Thoracic aorta (tissue), 2 donors: ENCODE measurements around the gene HES7. TPM values are rescaled to one million over a fixed set of nuclear protein-coding genes. Genes with fewer than 3 reads are reported as not detected.
"Not testable (repeated sequence)": the region's sequence is repeated elsewhere in the genome, so short reads cannot be mapped to it uniquely, and the experiment has no call there.

Source experiments
- ATAC-seq: fragments of 150-250 bp; one replicate; pipeline ENCODE4 v1.8.0; 2017; ENCODE audit warnings: low read depth; ENCODE audit not compliant: insufficient number of reproducible peaks, low FRiP score
- DNase-seq: peaks from one replicate; pipeline ENCODE4 v3.0.0-alpha.2; 2020; ENCODE audit warnings: low spot score
- H3K27ac ChIP-seq, 2 donors: fragments of 200-600 bp; sonication (generic); 1 replicate in 1 of 2; 2 replicates in 1 of 2; pipeline ENCODE4 v1.5.1; 2016; ENCODE audit warnings: mild to moderate bottlenecking in 2 of 2, moderate library complexity in 2 of 2
- H3K27me3 ChIP-seq: fragments of 200-600 bp; sonication (generic); replicated peaks from 2 replicates; pipeline ENCODE4 v1.6.0; 2016; ENCODE audit warnings: mild to moderate bottlenecking; ENCODE audit not compliant: insufficient read depth
- H3K36me3 ChIP-seq: fragments of 200-600 bp; sonication (generic); one replicate; pipeline ENCODE4 v1.5.1; 2016
- H3K4me1 ChIP-seq, 2 donors: fragments of 200-600 bp; sonication (generic); 1 replicate in 1 of 2; 2 replicates in 1 of 2; pipeline versions ENCODE4 v1.5.1 to v1.6.0; 2016; ENCODE audit warnings: low read depth in 2 of 2, mild to moderate bottlenecking in 1 of 2; ENCODE audit not compliant: control insufficient read depth in 1 of 2
- H3K4me3 ChIP-seq: fragments of 200-600 bp; sonication (generic); 2 replicates; pipeline ENCODE4 v1.5.1; 2016; ENCODE audit warnings: mild to moderate bottlenecking
- H3K9me3 ChIP-seq: fragments of 200-600 bp; sonication (generic); 2 replicates; pipeline ENCODE4 v1.5.1; 2016
- CTCF ChIP-seq: fragments of 200-600 bp; sonication (generic); IDR thresholded peaks from one replicate; pipeline ENCODE4 v1.5.1; 2019; ENCODE audit warnings: antibody characterized with exemption
- total RNA-seq, 2 donors: library from RNA; depleted of rRNA; stranded (reverse); fragments of >200 nt; gene quantifications; one replicate each; pipeline versions ENCODE4 v1.1.0 to v1.2.3, GENCODE V29; 2016

HES7 gene
- total RNA-seq, result not detected

GRCh38 chr17:8123695-8124349, at the start of gene HES7:
Gene HES7 (minus strand): TSS chr17:8124106. CDS start chr17:8124084, 22 bp downstream.
- Histone ChIP-seq H3K27me3 (no peaks in the 10 kb centered on the region), H3K4me1 (peaks cover 44 to 58% of the 10 kb centered on the region in 2 donors), H3K4me3 (peak within 1 kb of the TSS; percentile 80), H3K27ac (no peak within 1 kb of the TSS), H3K36me3 (no peaks in the 10 kb centered on the region), H3K9me3 (no peaks in the 10 kb centered on the region)
- no peak for TF ChIP-seq CTCF
- DNase-seq (no peak), ATAC-seq (no peak)

- no peaks in the 10 kb centered on the region for H3K9me3 ChIP-seq
- peaks cover 19 to 27% of the 10 kb centered on the region in 2 donors for H3K4me1 ChIP-seq
- TF ChIP-seq CTCF, result no peak
- DNase-seq (no peak), ATAC-seq (peak; percentile 75)
- no peaks in the 10 kb centered on the region for H3K27me3 ChIP-seq
- no peaks in the 10 kb centered on the region for H3K36me3 ChIP-seq
- H3K27ac ChIP-seq, result peak overlapping the region; percentile 88 to 95
- H3K4me3 ChIP-seq, result peak overlapping the region; percentile 67
Observed at GRCh38 chr17:8173056-8173870, 49.4 kb upstream of the HES7 start.

GRCh38 chr17:8170186-8170585, 46.3 kb upstream of the HES7 start:
- H3K36me3 ChIP-seq, H3K9me3 ChIP-seq, H3K4me3 ChIP-seq, DNase-seq, ATAC-seq, H3K27me3 ChIP-seq, H3K27ac ChIP-seq: not testable (repeated sequence)
- peaks cover 6 to 12% of the 10 kb centered on the region in 2 donors for H3K4me1 ChIP-seq

GRCh38 chr17:8167526-8167925, 43.6 kb upstream of the HES7 start:
- no peak overlapping the region for H3K27ac ChIP-seq
- ATAC-seq, result no peak
- H3K4me1 ChIP-seq, result peaks cover 14 to 16% of the 10 kb centered on the region in 2 donors
- no peak for DNase-seq
- H3K36me3 ChIP-seq, result no peaks in the 10 kb centered on the region
- H3K27me3 ChIP-seq, result no peaks in the 10 kb centered on the region
- no peaks in the 10 kb centered on the region for H3K9me3 ChIP-seq
- H3K4me3 ChIP-seq, result no peak overlapping the region
- no peak for TF ChIP-seq CTCF

GRCh38 chr17:8166731-8167130, 42.8 kb upstream of the HES7 start:
- no peaks in the 10 kb centered on the region for H3K27me3 ChIP-seq
- H3K4me1 ChIP-seq, result peaks cover 18 to 20% of the 10 kb centered on the region in 2 donors
- no peak overlapping the region for H3K27ac ChIP-seq
- ATAC-seq (no peak), DNase-seq (no peak)
- no peak overlapping the region for H3K4me3 ChIP-seq
- TF ChIP-seq CTCF, result no peak
- no peaks in the 10 kb centered on the region for H3K36me3 ChIP-seq
- H3K9me3 ChIP-seq, result no peaks in the 10 kb centered on the region
